ENCODE measurements around the gene ARHGAP42. TPM values are rescaled to one million over a fixed set of nuclear protein-coding genes. Genes with fewer than 3 reads are reported as not detected.
"Not testable (repeated sequence)": the region's sequence is repeated elsewhere in the genome, so short reads cannot be mapped to it uniquely, and the experiment has no call there.

ARHGAP42 gene
- total and polyA plus RNA-seq, 11 donors: 3.8 to 12.4 (median 8.6) TPM

- no peak for DNase-seq
- ATAC-seq: no peak
- Histone ChIP-seq H3K4me3 (no peak overlapping the region), H3K9me3 (no peaks in the 10 kb centered on the region), H3K27ac (no peak overlapping the region), H3K4me1 (peaks cover 0 to 7% (median 0%) of the 10 kb centered on the region in 12 donors), H3K27me3 (no peaks in the 10 kb centered on the region), H3K36me3 (no peaks in the 10 kb centered on the region)
- 84 to 91% (median 87%) methylated on average over 5 of the region's 5 CpGs for WGBS, 4 donors
- no peak for TF ChIP-seq CTCF (IDR thresholded peaks at IDR 0.05)
- TF ChIP-seq POLR2A (IDR thresholded peaks at IDR 0.05): no peak
- intact Hi-C loops (cut with DNase I): no loop called here
Observed at GRCh38 chr11:101010899-101011298, 323.8 kb downstream of the ARHGAP42 start.

DNA sequence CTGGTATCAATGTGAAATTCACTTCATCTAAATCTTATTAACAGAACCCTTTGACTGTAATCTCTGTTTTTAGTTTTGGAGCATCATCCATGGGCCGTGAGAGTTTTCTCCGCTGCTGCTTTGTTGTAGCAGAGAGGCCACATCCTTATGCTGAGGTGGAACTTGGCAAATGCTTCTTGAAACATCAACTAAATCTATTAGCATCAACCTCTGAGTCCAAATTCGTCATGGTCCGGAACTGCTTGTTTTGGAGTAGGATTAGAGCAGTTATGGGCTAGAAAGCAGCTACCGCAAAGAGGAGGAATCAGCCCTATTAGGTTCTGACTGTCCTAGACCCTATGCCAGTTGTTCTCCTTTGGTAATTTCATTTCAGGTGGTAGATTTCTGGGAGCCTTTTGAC is 324.8 kb downstream of the ARHGAP42 start:
- Histone ChIP-seq H3K27me3 (no peaks in the 10 kb centered on the region), H3K9me3 (no peaks in the 10 kb centered on the region), H3K27ac (no peak overlapping the region), H3K4me3 (no peak overlapping the region), H3K36me3 (no peaks in the 10 kb centered on the region), H3K4me1 (peaks cover 0 to 7% (median 0%) of the 10 kb centered on the region in 12 donors)
- 70 to 82% (median 79%) methylated on average over 5 of the region's 5 CpGs for WGBS, 4 donors
- DNase-seq (no peak), ATAC-seq (no peak)
- intact Hi-C loops (cut with DNase I): no loop called here
- TF ChIP-seq CTCF (IDR thresholded peaks at IDR 0.05) (no peak), POLR2A (IDR thresholded peaks at IDR 0.05) (no peak)

DNA sequence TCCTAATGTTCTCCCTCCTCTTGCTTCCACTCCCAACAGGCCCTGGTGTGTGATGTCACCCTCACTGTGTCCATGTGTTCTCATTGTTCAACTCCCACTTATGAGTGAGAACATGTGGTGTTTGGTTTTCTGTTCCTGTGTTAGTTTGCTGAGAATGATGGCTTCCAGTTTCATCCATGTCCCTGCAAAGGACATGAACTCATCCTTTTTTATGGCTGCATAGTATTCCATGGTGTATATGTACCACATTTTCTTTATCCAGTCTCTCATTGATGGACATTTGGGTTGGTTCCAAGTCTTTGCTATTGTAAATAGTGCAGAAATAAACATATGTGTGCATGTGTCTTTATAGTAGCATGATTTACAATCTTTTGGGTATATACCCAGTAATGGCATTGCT is 326.6 kb downstream of the ARHGAP42 start:
- H3K9me3 ChIP-seq; H3K36me3 ChIP-seq; H3K27me3 ChIP-seq; H3K4me1 ChIP-seq; DNase-seq; ATAC-seq; intact Hi-C loops (cut with DNase I); H3K4me3 ChIP-seq; H3K27ac ChIP-seq: not testable (repeated sequence)

DNA sequence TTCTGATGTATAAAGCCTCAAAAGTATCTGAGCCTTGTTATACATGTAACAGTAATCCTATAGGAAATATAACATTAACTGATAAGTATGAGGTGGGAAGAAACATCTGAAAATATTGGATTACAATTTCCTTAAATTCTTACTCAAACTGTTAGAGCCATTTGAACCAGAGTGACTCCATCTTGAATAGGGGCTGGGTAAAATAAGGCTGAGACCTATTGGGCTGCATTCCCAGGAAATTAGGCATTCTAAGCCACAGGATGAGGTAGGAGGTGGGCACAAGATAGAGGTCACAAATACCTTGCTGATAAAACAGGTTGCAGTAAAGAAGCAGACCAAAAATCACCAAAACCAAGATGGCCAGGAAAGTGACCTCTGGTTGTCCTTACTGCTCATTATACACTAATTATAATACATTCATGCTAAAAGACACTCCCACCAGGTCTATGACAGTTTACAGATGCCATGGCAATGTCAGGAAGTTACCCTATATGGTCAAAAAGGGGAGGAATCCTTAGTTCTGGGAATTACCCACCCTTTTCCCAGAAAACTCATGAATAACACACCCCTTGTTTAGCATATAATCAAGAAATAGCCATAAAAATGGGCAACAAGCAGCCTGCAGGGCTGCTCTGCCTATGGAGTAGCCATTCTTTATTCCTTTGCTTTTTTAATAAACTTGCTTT is 327.7 kb downstream of the ARHGAP42 start:
- Histone ChIP-seq H3K27ac (no peak overlapping the region), H3K27me3 (no peaks in the 10 kb centered on the region), H3K4me1 (no peaks in the 10 kb centered on the region), H3K36me3 (no peaks in the 10 kb centered on the region), H3K9me3 (no peaks in the 10 kb centered on the region), H3K4me3 (no peak overlapping the region)
- intact Hi-C loops (cut with DNase I): no loop called here
- ATAC-seq (no peak), DNase-seq (no peak)
- TF ChIP-seq POLR2A (IDR thresholded peaks at IDR 0.05) (no peak), CTCF (IDR thresholded peaks at IDR 0.05) (no peak)

DNA sequence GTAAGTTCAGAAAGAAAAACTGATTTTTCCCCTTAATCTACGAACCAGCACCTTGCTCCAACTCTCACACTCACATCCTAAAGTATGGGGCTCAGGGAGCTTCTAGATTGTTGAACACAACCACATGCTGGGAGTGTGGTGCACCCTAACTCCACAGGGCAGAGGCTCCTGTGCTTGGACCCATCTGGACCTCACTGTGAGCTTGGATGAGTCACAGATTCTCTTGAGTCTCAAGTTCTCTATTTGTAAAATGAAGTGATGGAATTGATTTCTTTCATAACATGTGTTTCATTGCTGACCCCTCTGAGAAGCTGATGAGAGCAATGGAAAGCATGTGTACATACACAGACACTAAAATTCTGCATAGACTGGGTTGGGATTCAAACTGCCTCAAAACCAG is 332.8 kb downstream of the ARHGAP42 start:
- H3K27me3 ChIP-seq: no peaks in the 10 kb centered on the region
- TF ChIP-seq CTCF (IDR thresholded peaks at IDR 0.05) (no peak), POLR2A (IDR thresholded peaks at IDR 0.05) (no peak)
- DNase-seq: no peak
- no peaks in the 10 kb centered on the region for H3K36me3 ChIP-seq
- H3K4me1 ChIP-seq: no peaks in the 10 kb centered on the region
- no peaks in the 10 kb centered on the region for H3K9me3 ChIP-seq
- WGBS, 4 donors: 82 to 97% (median 95%) methylated on average over 1 of the region's 1 CpG
- intact Hi-C loops (cut with DNase I): no loop called here
- H3K4me3 ChIP-seq: no peak overlapping the region
- no peak overlapping the region for H3K27ac ChIP-seq
- no peak for ATAC-seq
